EH (cell line): Measurements from ENCODE around the gene PROCA1.

ENCODE experiments used
- DNase-seq: peaks from one replicate; pipeline ENCODE4 v3.0.0-alpha.2; 2015; ENCODE audit warnings: low read depth

The PROCA1 gene

GRCh38 chr17:28707339-28707720, 4.4 kb downstream of the PROCA1 start:
- no peak for DNase-seq

- no peak for DNase-seq
Observed at GRCh38 chr17:28706471-28707338, 5.0 kb downstream of the PROCA1 start.

- no peak for DNase-seq
Observed at GRCh38 chr17:28705728-28706334, 5.9 kb downstream of the PROCA1 start.

- DNase-seq = no peak
Observed at GRCh38 chr17:28705074-28705659, 6.5 kb downstream of the PROCA1 start.

- no peak for DNase-seq
Observed at GRCh38 chr17:28704219-28704858, 7.3 kb downstream of the PROCA1 start.

- DNase-seq = no peak
Observed at GRCh38 chr17:28703552-28704218, 8.0 kb downstream of the PROCA1 start.

GRCh38 chr17:28702752-28703150, 8.9 kb downstream of the PROCA1 start:
- DNase-seq = no peak

GRCh38 chr17:28702026-28702751, 9.5 kb downstream of the PROCA1 start:
- DNase-seq = no peak

GRCh38 chr17:28700830-28701492, 10.7 kb downstream of the PROCA1 start:
- no peak for DNase-seq

- no peak for DNase-seq
Observed at GRCh38 chr17:28700278-28700677, 11.4 kb downstream of the PROCA1 start.

- DNase-seq = no peak
Observed at GRCh38 chr17:28698253-28698941, 13.3 kb downstream of the PROCA1 start.

- no peak for DNase-seq
Observed at GRCh38 chr17:28693869-28694268, 17.8 kb downstream of the PROCA1 start.

GRCh38 chr17:28689011-28689410, 22.7 kb downstream of the PROCA1 start:
- DNase-seq = no peak

- DNase-seq = no peak
Observed at GRCh38 chr17:28688481-28688880, 23.2 kb downstream of the PROCA1 start.

- DNase-seq = no peak
Observed at GRCh38 chr17:28686296-28686695, 25.4 kb downstream of the PROCA1 start.

GRCh38 chr17:28685366-28685765, 26.3 kb downstream of the PROCA1 start:
- no peak for DNase-seq

- peak; percentile 66 for DNase-seq
Observed at GRCh38 chr17:28684963-28685362, 26.7 kb downstream of the PROCA1 start.

GRCh38 chr17:28682655-28683054, 29.0 kb downstream of the PROCA1 start:
- no peak for DNase-seq

GRCh38 chr17:28675980-28676379, 35.7 kb downstream of the PROCA1 start:
- no peak for DNase-seq

GRCh38 chr17:28675490-28675889, 36.2 kb downstream of the PROCA1 start:
- DNase-seq = no peak
